ENCODE data around the gene PACSIN2.
A peak's percentile ranks its signal among the peaks of the same experiment; 100 is the strongest.

Gene PACSIN2

GRCh38 chr22:42855721-42856120 is 159.2 kb downstream of the PACSIN2 start:
- Histone ChIP-seq H4K20me1 (peaks cover 6 to 56% (median 31%) of the 10 kb centered on the region in 11 experiments; a peak in 19 of 22 replicates), H3K27ac (peak overlapping the region; percentile 74 to 90 (median 86); a peak in 21 of 22 replicates), H3K9ac (peak overlapping the region; percentile 71 to 93 (median 89))

DNA sequence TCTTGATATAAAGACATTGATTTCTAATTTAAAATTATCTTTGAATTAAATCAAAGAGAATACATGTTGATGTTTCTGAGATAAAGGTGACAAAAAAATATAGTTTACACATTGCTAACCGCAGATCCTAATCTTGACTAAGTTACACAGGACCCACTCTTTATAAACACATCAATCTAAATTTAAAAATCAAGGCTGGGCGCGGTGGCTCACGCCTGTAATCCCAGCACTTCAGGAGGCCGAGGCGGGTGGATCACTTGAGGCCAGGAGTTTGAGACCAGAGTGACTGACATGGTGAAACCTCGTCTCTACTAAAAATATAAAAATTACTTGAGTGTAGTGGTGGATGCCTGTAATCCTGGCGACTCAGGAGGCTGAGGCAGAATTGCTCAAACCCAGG is 159.7 kb downstream of the PACSIN2 start:
- Histone ChIP-seq H3K4me3 (peak overlapping the region in 7 of 10 experiments; percentile 75 to 88 (median 82); a peak in 13 of 20 replicates), H3K36me3 (peaks cover 0 to 31% (median 16%) of the 10 kb centered on the region in 11 experiments; a peak in 12 of 22 replicates), H3K27me3 (no peaks in the 10 kb centered on the region), H3K4me1 (peaks cover 31 to 47% (median 35%) of the 10 kb centered on the region in 10 experiments), H3K9me3 (replicated peaks in 1 of 11) (peaks cover 0 to 11% (median 7%) of the 10 kb centered on the region in 11 experiments; a peak in 13 of 22 replicates), H3K27ac (peak overlapping the region in 3 of 11 experiments; percentile 85 to 90 (median 89); a peak in 4 of 22 replicates), H3K9ac (peak overlapping the region; percentile 71 to 93 (median 89); a peak in 18 of 22 replicates), H4K20me1 (peaks cover 7 to 61% (median 36%) of the 10 kb centered on the region in 11 experiments; a peak in 19 of 22 replicates), H3K4me2 (peak overlapping the region; percentile 85 to 98 (median 94))
- TF ChIP-seq Cebpa-rat (IDR thresholded peaks at IDR 0.05): no peak

More at GRCh38 chr22:42855721-42856120, 159.2 kb downstream of the PACSIN2 start:
- Histone ChIP-seq H3K4me2 (peak overlapping the region; percentile 85 to 98 (median 94)), H3K36me3 (peaks cover 0 to 26% (median 16%) of the 10 kb centered on the region in 11 experiments; a peak in 12 of 22 replicates), H3K27me3 (no peaks in the 10 kb centered on the region), H3K4me3 (peak overlapping the region; percentile 68 to 88 (median 82)), H3K4me1 (peaks cover 36 to 52% (median 40%) of the 10 kb centered on the region in 10 experiments), H3K9me3 (replicated peaks in 1 of 11) (peaks cover 0 to 11% (median 7%) of the 10 kb centered on the region in 11 experiments; a peak in 13 of 22 replicates)
- TF ChIP-seq Cebpa-rat (IDR thresholded peaks at IDR 0.05): no peak

GRCh38 chr22:42848941-42849550 is 165.9 kb downstream of the PACSIN2 start:
- H3K27me3 ChIP-seq: no peaks in the 10 kb centered on the region
- TF ChIP-seq Cebpa-rat (IDR thresholded peaks at IDR 0.05): no peak
- peaks cover 19 to 73% (median 52%) of the 10 kb centered on the region in 11 experiments; a peak in 19 of 22 replicates for H4K20me1 ChIP-seq
- H3K9ac ChIP-seq: no peak overlapping the region
- H3K27ac ChIP-seq: no peak overlapping the region
- no peak overlapping the region for H3K4me2 ChIP-seq
- peaks cover 28 to 67% (median 44%) of the 10 kb centered on the region in 11 experiments for H3K36me3 ChIP-seq
- H3K9me3 ChIP-seq (replicated peaks in 1 of 11): 0 out of 22 replicates have a peak, but pooled peaks cover 0 to 3% (median 0%) of the 10 kb centered on the region in 11 experiments
- no peak overlapping the region for H3K4me3 ChIP-seq
- H3K4me1 ChIP-seq: peaks cover 0 to 7% (median 3%) of the 10 kb centered on the region in 10 experiments; a peak in 15 of 20 replicates

DNA sequence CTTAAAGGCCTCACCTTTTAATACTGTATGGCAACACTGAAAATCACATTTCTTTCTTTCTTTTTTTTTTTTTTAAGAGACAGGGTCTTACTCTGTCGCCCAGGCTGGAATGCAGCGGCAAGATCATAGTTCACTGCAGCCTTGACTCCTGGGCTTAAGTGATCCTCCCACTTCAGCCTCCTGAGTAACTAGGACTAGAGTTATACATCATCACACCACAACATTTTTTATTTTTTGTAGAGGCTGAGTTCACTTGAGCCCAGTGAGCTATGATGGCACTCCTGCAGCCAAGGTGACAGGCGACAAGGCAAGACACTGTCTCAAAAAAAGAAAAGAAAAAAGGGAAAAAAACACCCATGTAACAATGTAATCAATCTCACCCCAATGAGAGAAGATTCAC is 167.8 kb downstream of the PACSIN2 start:
- Histone ChIP-seq H3K27me3 (no peaks in the 10 kb centered on the region), H3K27ac (no peak overlapping the region), H3K4me3 (no peak overlapping the region), H3K4me2 (no peak overlapping the region), H4K20me1 (peaks cover 19 to 69% (median 39%) of the 10 kb centered on the region in 11 experiments; a peak in 19 of 22 replicates), H3K4me1 (peaks cover 0 to 6% (median 0%) of the 10 kb centered on the region in 10 experiments; a peak in 2 of 20 replicates), H3K9me3 (replicated peaks in 1 of 11) (no peaks in the 10 kb centered on the region), H3K36me3 (peaks cover 47 to 69% (median 54%) of the 10 kb centered on the region in 11 experiments), H3K9ac (no peak overlapping the region)
- no peak for TF ChIP-seq Cebpa-rat (IDR thresholded peaks at IDR 0.05)

DNA sequence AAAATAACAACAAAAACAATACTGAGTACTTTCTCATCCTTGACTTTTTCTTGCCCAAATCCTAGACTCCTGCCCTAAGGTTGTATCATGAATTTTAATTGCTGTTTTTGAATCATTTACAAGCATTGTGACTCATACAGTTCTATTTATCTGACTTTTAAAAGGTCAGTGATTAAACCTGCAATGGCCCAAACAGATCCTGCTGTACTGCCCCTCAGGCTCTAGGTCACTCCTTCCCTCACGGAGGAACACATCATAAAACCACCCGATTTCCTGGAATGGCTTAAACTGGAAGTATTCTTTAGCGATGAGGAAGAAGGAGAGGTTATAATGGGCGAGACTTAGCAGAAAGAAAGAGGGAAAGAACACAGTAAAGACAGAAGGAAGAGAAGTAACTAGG is 170.2 kb downstream of the PACSIN2 start:
- H3K27me3 ChIP-seq: no peaks in the 10 kb centered on the region
- H4K20me1 ChIP-seq: peaks cover 12 to 54% (median 21%) of the 10 kb centered on the region in 11 experiments; a peak in 18 of 22 replicates
- H3K9ac ChIP-seq: no peak overlapping the region
- no peak overlapping the region for H3K27ac ChIP-seq
- no peak overlapping the region for H3K4me3 ChIP-seq
- no peak for TF ChIP-seq Cebpa-rat (IDR thresholded peaks at IDR 0.05)
- no peak overlapping the region for H3K4me2 ChIP-seq
- peaks cover 0 to 6% (median 0%) of the 10 kb centered on the region in 10 experiments; a peak in 2 of 20 replicates for H3K4me1 ChIP-seq
- no peaks in the 10 kb centered on the region for H3K9me3 ChIP-seq (replicated peaks in 1 of 11)
- peaks cover 70 to 82% (median 76%) of the 10 kb centered on the region in 11 experiments for H3K36me3 ChIP-seq

DNA sequence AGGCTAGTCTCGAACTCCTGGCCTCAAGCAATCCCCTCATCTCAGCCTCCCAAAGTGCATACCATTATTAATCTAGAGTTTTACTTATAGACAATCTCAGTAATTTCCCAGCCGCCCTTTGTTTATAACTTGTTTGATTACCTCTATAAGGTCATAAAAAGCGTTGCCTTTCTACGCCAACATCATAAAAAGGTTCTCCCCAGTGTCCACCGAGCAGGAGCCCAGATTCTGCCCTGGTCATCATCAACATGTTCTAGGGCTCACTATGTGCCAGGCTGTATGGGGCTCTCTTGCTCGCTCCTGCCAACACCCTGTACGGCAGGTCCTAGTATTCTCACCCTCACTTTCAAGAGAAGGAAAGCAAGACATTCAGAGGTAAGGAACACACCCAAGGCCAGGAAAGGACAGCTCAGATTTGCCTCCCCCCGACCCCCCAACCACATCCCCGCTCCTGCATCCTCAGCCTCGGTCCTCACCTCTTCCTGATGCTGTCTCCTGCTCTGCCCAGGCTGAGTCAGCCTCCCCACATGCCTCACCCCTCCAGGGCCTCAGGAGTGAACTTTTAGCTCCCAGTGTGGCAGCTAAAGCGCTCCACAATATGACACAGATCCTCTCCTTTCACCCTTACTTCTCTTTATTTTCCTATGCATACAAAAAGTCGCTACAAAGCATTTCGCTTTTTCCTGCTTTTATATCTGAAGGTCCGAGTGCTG is 172.1 kb downstream of the PACSIN2 start:
- Histone ChIP-seq H3K4me1 (peaks cover 0 to 6% (median 0%) of the 10 kb centered on the region in 10 experiments; a peak in 3 of 20 replicates), H3K36me3 (peaks cover 82 to 97% (median 92%) of the 10 kb centered on the region in 11 experiments), H3K4me3 (no peak overlapping the region), H4K20me1 (peaks cover 0 to 34% (median 7%) of the 10 kb centered on the region in 11 experiments; a peak in 14 of 22 replicates), H3K27ac (no peak overlapping the region), H3K9ac (no peak overlapping the region), H3K27me3 (no peaks in the 10 kb centered on the region), H3K4me2 (no peak overlapping the region), H3K9me3 (replicated peaks in 1 of 11) (no peaks in the 10 kb centered on the region)
- TF ChIP-seq Cebpa-rat (IDR thresholded peaks at IDR 0.05): no peak

DNA sequence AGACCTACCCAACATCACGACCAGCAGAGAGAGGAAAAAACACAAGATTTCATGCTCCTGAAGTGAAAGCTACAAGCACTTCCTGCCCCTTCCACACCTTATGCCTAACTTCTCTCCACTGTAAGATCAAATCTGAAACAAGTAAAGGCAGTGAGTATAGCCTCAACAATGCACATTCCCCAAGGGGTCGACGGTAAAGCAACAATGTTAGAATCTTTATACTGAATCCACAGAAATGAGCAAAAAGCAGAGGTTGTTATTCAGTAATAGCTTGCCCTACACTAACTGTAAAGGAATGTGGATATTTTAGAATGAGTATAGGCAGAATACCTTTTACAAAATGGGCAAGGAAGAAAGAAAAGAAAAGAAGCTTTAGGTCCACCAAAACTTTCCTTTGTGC is 173.5 kb downstream of the PACSIN2 start:
- Histone ChIP-seq H3K4me3 (no peak overlapping the region), H3K36me3 (peaks cover 85 to 100% (median 95%) of the 10 kb centered on the region in 11 experiments), H4K20me1 (peaks cover 0 to 24% (median 3%) of the 10 kb centered on the region in 11 experiments; a peak in 11 of 22 replicates), H3K27ac (no peak overlapping the region), H3K27me3 (no peaks in the 10 kb centered on the region), H3K9me3 (replicated peaks in 1 of 11) (no peaks in the 10 kb centered on the region), H3K4me1 (peaks cover 0 to 6% (median 0%) of the 10 kb centered on the region in 10 experiments; a peak in 3 of 20 replicates), H3K4me2 (no peak overlapping the region), H3K9ac (no peak overlapping the region)
- no peak for TF ChIP-seq Cebpa-rat (IDR thresholded peaks at IDR 0.05)

- no peak for TF ChIP-seq Cebpa-rat (IDR thresholded peaks at IDR 0.05)
- no peak overlapping the region for H3K27ac ChIP-seq
- no peak overlapping the region for H3K4me2 ChIP-seq
- H3K4me3 ChIP-seq: no peak overlapping the region
- H3K36me3 ChIP-seq: peaks cover 88 to 100% (median 95%) of the 10 kb centered on the region in 11 experiments
- H4K20me1 ChIP-seq: peaks cover 0 to 13% (median 0%) of the 10 kb centered on the region in 11 experiments; a peak in 8 of 22 replicates
- no peak overlapping the region for H3K9ac ChIP-seq
- no peaks in the 10 kb centered on the region; a peak in 1 of 20 replicates for H3K4me1 ChIP-seq
- H3K9me3 ChIP-seq (replicated peaks in 1 of 11): no peaks in the 10 kb centered on the region
- H3K27me3 ChIP-seq: no peaks in the 10 kb centered on the region
Measured at GRCh38 chr22:42837556-42837955, 177.4 kb downstream of the PACSIN2 start.
